Inflammatory macrophage treated with lipopolysaccharide for 1 hour (primary cell): ENCODE results near the gene ZNF536.
"Not testable (repeated sequence)": the region's sequence is repeated elsewhere in the genome, so short reads cannot be mapped to it uniquely, and the experiment has no call there.

Source experiments
- DNase-seq, 2 donors: peaks; one replicate each; pipeline ENCODE4 v3.0.0-alpha.2; 2020 to 2022

ZNF536 gene

DNA sequence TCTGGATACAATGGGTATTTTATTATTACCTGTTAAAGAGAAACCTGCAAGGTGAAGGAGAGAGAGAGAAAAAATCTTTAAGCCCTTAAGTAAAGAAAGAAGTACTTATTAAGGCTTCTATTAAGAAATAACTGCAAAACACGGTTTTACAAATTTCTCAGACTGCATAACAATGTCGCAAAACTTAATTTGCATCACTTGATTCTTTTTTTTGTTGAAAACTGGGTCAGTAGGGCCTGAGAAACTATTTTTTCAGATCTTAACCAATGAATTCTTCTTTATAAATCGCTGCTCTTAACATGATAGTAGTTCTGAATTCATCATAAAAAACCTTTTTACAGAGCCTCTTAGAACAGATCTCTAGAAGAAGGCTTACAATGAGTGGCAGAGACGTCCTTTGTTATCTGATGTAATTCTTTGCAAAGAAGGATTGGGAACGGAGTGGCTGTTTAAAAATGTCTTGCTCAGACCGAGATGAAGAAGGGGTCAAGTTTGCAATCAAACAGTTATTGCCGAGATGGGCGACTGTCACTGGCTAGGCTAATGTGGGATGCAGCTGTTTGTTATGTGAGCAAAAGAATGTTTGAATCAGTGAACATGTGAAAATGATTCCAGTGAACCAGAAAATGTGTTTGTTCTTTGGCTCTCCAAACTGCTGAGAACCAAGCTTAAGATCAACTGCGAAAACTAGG, 76.3 kb downstream of the ZNF536 start:
- no peak for DNase-seq

DNA sequence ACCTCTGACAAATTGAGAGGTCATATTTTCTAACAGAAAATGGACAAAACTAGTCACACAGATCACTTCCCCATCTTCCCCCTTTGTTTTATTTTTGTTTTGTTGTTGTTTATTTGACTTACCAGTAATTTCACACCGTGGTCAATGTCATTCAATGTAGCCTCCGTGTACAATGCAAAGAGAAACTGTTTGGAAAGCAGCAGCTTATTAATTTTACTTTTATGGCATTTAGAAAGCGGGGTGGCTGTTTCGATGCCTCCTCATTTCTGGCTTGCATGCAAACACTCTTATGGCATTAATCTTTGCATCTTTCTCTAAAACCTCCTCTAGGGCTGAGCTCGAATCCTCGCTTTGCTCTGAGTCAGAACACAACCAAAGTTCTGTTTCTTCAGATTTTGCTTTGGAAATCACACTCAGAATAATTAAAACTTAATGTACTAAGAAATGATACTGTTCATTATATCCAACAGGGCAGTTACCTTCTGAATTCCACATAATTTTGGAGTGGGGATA, 77.0 kb downstream of the ZNF536 start:
- DNase-seq: no peak

DNA sequence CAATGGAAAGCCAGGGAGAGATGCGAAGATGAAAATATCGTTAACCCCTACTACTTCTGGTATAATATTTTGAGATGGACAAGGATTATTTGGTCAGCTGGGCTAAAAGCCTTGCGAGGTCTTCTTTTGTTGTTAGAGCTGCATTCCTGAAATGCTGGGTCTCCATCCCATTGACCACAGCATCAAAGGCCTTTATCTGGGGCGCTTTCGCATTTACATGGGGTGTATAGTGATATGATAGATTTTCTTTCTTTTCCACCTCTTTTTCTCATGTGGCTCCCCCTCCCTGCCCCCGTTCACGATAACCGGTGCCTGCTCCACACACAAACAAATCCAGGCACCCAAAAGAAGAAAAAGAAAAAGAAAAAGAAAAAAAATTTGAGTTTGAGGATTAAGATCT, 77.5 kb downstream of the ZNF536 start:
- no peak for DNase-seq

DNA sequence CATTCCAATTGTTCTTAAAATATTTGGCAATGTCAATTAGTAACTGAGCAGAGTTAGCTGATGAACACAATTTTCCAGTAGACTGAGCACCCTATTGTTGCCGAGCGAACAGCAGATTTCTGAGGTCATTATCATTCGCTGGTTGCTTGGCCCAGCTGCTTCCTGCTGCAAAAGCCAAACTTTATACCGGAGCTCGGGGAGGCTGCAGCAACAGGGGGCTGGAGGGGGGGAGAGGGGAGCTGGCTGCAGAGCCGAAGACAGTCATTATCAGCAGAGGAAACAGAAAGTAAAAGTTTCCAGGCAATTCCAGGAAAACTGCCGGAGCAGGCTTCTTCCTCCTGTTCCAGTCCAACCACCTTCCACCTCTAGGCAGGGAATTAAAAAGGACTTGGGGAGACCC, 77.9 kb downstream of the ZNF536 start:
- DNase-seq: no peak

DNA sequence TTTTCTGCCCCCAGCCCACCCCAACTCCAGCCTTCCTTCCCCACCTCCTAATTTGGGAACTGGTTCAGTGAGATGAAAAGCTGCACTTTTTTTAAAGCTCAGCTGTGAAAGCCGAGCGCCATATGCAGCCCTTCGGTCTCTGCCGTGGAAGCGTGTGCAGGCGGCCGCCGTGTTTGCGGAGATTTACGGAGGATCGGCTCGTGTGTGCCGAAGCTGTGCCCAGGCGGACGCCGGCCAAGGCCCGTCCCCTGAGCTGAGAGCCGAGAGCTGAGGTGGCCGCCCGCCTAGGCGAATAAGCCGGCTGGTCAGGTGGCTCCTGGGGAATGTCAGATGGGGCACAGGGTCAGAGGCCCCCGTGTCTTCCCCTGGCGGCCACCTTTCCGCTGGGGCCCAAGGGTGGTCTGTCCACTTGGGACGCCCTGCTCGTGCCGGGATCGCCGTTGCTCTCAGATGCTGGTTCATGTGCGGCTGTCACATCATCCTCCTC, 78.7 kb downstream of the ZNF536 start:
- DNase-seq: no peak

DNA sequence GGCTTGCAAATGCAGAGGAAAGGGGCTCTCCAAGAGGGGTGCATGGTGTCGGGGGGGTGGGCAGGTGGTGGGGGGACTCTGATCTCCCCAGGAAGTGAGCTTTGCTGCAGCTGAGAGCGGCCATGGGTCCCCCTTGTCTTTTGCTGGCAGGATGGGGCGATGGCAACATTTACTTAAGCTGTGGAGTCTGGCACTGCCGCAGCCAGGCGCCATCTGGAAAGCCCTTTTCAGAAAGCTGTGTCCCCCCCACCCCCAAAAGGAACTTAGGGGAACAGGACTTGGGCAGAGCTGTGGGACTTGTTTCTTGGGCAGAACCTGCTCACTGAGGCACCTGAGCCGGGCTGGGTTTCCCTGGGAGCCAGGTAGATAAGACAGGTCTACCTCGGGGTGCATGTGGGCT, 80.7 kb downstream of the ZNF536 start:
- DNase-seq: no peak

DNA sequence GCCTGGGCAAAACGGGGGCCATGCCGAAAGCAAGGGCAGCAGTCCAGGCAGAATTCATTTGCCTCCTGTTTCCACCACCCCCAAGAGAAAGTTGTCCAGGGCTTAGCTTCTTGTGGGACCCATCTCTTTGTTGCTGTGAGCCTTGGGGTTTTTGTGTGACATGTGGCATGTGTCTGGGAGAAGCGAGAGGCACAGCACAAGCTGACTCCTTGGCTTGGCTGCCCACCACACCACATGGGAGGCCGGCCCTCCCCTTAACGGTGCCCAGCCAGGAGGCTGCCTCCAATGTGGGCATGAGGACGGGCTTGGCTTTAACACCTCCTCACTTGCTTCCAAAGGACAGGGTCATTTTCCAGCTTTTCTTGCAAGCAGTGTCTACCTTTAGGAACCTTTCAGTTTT, 81.6 kb downstream of the ZNF536 start:
- DNase-seq: no peak

DNA sequence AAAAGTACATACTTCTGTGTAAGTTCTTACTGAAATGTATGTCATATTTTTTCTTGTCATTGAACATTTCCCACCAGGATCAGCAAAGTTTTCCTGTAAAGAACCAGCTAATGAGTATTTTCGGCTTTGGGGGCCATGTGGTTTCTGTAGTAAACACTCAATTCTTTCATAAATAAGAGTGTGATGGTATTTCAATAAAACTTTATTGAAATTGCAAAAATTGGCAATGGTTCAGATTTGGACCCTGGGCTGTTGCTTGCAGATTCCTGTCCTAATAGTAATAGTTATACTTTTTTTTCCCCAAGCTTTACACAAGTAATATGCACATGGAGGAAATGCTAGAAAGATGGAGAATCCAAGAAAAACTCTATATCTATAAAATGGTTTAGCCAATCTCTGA, 83.7 kb downstream of the ZNF536 start:
- DNase-seq: no peak

DNA sequence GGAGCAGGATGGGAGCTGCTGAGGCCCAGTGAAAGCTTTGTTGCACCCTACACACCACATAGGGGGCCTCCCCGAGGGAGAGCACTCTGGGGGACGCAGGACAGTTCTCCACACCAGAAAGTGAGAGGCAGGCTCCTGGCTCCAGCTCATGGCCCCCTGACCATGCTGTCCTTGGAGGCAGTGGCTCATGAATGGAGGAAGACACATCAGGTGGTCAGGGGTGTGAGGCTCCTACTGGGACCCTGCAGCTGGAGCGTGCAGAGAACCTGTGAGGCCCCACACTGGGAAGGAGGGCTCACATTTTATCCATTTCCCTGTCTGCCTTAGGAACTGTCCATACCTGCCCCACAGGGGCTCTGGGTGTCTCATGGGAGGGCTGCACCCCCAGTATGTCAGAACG, 85.3 kb downstream of the ZNF536 start:
- no peak for DNase-seq

DNA sequence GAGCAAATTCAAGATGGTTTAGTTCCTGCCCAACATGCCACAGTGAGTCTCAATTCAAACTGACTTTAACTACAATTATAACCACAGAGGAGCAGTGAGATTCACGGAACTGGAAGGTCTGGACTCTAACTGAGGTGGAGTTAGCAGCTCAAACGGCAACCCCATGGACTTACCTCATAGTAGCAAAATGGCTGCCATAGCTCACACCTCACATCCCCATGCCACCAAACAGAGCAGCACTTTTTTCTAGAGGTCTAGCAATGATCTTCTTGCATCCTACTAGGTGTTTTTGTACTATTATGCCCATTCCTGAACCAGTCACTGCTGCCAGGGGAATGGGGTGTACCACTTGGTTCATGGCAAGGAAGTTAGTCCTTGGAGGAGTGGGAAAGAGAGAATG, 87.7 kb downstream of the ZNF536 start:
- no peak for DNase-seq

DNA sequence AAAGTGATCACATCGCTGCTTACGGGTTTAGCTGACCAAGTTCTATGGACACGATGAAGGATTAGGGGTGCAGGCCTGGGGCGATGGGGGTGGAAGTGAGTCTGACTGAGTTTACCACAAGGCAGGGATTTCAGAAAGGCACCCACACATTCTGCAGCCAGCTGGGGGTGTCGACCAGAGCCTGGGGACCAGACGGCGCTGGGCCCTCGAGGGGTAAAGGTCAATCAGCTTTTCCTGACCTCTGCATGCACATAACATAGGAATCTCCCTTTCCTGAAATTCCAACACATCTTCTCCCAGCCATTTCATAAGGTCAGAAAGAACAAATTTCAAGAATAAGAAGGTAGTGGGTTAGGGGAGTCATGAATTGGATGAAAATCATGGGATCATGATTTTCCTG, 92.0 kb downstream of the ZNF536 start:
- DNase-seq: no peak

DNA sequence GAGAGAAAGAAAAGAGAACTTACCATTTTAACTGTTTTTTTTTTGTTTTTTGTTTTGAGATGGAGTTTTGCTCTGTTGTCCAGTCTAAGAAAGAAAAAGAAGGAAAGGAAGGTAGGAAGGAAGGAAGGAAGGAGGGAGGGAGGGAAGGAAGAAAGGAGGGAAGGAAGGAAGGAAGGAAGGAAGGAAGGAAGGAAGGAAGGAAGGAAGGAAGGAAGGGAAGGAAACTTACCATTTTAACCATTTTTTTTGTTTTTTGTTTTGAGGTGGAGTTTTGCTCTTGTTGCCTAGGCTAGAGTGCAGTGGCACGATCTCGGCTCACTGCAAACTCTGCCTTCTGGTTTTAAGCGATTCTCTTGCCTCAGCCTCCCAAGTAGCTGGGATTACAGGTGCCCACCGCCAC, 94.4 kb downstream of the ZNF536 start:
- not testable (repeated sequence) for DNase-seq

DNA sequence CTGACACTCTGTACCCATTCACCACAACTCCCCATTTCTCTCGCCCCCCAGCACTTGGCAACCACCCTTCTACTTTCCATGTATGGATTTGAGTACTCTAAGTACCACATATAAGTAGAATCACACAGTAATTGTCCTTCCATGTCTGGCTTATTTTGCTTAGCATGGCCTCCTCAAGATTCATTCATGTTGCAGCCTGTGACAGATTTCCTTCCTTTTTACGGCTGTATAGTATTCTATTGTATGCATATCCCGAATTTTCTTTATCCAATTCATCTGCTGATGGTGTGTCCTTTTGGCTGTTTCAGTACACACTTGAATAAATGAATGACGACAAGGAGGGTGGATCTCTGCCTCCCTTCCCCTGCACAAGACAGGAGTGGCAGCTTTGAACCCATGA, 95.1 kb downstream of the ZNF536 start:
- no peak for DNase-seq

DNA sequence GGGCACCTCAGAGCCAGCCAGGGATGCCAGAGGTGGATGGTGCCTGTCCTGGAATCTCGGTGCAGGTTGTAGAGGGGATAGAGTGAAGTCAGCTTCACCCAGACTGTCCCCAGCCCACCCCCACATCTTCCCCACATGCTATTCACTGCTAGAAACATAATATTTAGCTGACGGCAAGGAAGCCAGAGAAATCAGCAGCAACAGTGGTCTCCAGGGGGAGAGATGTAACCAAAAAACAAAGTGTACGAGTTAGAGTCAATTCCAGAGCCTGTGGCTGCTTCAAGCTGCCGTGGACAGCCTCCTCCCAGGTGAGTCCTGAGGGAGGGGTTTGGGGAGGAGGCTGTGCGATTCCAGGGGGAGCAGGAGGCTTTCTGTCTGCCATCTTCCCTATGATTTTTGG, 97.6 kb downstream of the ZNF536 start:
- DNase-seq: no peak

DNA sequence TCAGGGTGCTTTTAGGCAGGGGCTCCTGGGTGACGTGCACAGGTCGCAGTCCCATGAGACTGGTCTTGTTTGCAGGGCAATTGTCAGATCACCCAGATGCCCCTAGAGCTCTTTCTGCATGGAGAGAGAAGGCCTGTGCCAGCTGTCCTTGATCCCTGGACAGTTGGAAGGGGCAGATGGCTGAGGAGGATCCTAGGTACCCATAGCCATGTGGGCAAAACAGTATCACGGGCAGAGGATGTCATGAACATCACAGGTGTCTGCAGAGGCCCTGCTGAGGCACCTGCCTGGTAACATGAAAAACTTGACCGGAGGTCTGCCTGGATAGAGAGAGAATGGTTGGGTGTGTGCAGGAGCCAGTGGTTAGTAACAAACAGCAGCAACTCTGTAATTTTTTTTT, 99.3 kb downstream of the ZNF536 start:
- no peak for DNase-seq

DNA sequence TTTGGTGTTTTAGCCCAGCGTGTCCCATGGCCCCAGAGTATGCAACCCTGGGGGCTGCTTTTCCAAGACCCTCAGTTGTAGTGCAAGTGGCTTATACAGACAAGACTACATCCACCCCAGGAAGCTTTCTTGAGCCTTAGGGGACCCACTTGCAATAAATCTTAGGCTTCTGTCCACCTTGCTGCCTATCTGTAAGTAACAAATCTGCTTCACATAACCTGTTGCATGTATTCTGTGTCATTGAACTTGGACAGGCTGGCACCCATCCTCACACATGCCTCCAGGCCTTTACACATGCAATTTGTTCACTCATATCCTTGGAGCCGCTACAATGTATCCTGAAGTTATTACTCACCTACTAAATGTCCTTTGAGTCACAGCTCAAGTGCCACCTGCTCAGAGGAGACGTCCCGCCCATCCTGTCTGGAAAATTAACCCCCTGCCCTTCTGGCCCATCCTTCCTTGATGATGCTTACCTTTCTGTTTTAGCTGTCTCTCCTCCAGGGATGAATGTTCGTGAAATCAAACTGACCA, 101.2 kb downstream of the ZNF536 start:
- no peak for DNase-seq

DNA sequence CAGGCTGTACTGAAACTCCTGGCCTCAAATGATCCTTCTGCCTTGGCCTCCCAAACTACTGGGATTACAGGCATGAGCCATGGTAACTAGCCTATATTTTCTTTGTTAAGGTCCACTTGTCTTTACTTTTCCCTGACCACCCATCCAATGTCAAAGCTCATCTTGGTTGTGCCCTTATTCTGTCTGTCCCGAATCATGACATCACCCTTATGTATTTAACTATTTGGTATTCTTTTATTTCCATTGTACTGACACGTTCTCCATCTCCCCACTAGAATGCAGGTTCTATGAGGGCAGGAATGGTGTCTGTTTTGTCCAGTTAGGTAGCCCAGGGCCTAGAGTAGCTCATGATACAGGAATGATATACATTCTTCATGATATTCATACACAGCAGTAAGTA, 104.8 kb downstream of the ZNF536 start:
- DNase-seq: no peak

DNA sequence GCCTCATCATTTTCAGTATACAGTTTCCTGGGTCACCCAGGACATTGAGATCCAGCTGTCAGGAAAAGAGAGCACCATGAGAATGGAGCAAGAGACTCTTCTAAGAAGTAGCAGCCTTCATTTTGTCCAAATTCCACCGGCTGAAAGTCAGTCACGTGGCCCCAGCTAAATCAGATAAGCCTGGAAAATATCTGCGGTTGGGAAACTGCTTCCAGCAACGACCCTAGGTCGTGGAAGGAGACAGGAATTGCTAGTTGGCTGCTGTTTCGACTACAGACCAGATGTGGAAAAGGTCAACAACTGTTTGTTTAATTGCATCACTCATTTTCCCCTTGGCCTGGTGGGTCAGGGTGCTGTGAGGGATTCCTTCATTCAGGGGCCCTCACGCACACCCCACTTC, 107.0 kb downstream of the ZNF536 start:
- DNase-seq: no peak

DNA sequence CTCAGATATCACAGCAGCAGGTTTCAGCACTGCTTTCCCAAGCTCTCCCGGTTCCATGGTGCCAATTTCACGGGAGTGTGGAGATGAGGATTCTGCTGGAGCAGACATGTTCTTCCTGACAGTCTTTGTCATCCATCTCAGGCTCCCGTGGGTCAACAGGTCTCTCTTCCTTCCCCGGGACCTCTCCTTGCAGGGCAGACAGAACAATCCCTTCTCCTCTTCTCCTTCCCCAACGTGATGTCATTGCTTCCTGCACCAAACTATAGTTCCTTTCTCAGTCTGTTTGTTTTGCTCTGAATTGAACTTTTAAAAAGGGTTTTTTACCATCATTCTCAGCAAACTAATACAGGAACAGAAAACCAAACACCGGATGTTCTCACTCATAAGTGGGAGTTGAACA, 107.9 kb downstream of the ZNF536 start:
- no peak for DNase-seq

DNA sequence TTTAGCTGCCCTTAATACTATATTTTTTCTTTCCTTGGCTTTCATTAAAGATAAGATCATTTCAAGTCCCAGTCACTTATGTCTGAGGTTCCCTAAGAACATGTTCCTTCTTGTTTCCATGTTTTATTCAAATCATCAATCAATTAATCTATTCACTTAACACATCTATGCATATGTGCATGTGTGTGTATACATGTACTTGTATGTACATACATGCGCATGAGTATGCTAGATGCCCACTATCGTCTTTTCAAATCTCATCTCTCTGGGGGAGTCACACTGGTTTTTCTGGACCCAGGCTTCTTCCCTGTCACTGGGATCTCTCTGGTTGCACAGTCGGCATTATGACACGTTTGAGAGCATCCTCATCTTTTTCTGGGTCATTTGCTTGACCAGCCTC, 108.9 kb downstream of the ZNF536 start:
- no peak for DNase-seq

DNA sequence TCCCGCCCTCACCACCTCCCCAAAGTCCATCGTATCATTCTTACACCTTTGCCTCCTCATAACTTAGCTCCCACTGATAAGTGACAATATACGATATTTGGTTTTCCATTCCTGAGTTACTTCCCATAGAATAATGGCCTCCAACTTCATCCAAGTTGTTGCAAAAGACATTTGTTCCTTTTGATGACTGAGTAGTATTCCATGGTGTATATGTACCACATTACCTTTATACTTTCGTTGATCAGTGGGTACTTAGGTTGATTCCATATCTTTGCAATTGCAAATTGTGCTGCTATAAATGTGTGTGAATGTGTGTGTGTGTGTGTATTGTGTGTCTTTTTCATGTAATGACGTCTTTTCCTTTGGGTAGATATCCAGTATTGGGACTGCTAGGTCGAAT, 109.6 kb downstream of the ZNF536 start:
- DNase-seq: no peak

DNA sequence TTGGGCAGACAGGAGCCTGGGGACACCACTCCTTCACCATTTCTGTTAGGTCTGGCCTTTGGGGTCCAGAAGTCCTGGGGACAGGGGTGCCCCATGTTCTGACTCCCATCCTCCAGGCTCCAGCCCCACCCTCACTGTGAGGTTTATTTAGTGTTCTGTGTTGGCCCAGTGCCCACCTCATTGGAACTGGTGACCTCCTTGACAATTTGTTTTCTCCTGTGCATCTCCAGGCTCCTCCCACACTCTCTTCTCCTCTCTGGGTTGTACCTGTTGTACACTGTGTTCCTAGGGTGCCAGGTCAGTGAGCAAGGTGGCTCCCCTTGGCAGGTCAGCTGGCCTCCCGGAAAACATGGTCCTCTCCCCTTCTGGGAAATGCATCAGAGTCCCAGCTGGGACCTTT, 110.8 kb downstream of the ZNF536 start:
- no peak for DNase-seq

DNA sequence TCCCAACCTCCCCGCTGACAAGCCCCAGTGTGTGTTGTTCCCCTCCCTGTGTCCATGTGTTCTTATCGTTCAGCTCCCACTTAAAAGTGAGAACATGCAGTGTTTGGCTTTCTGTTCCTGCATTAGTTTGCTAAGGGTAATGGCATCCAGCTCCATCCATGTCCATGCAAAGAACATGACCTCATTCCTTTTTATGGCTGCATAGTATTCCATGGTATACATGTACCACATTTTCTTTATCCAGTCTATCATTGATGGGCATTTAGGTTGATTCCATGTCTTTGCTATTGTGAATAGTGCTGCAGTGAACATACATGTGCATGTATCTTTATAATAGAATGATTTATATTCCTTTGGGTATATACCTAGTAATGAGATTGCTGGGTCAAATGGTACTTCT, 114.1 kb downstream of the ZNF536 start:
- DNase-seq: not testable (repeated sequence)

DNA sequence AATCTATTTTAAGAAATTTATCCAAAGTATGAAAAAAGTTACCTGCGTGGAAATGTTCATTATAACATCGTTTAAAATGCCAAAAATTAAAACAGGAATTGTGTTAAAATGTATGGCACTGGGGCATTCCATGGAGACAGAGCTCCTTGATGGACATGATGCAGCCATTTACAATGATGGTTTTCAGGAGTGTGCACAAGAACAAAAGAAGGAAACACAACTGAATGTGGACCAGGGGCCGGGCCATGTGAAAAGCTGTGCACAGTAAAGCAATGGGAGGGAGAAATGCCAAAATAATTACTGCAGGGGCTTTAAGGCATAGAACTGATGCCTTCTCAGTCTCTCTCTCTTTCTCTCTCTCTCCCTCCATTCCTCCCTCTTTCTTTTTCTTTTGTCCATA, 115.0 kb downstream of the ZNF536 start:
- no peak for DNase-seq

DNA sequence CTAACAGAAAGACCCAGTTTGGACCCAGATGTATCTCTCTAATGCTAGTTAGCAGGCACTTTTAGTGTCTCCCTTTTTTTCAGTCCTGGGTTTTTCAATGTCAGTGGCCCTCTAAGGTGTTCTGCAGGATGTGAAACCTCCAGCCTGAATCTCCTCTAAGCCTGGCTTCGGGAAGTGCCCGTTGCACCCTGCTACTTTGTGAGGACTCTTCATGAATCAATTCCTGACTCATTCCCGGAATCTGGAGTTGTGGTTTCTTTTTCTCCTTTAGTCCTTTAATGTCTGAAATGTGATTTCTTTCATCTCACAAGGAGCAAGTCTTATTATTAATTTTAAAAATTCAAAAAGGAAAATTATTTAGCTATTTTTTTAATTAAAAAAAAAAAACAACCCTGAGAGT, 116.0 kb downstream of the ZNF536 start:
- no peak for DNase-seq
